HG03469 (cell line): Measurements from ENCODE around the gene H2AZ2.
A peak's percentile ranks its signal among the peaks of the same experiment; 100 is the strongest.
"Not testable (repeated sequence)": the region's sequence is repeated elsewhere in the genome, so short reads cannot be mapped to it uniquely, and the experiment has no call there.

Source experiments
- ATAC-seq: cut with Tn5 transposase; IDR thresholded peaks from one replicate; pipeline ENCODE4 v1.9.1; 2021; ENCODE audit warnings: mild to moderate bottlenecking, moderate library complexity, moderate number of reproducible peaks; ENCODE audit not compliant: unreplicated experiment

H2AZ2 gene

GRCh38 chr7:44823255-44823781 is 24.6 kb downstream of the H2AZ2 start:
- no peak for ATAC-seq

- no peak for ATAC-seq
These were observed 28.6 kb downstream of the H2AZ2 start for GRCh38 chr7:44819292-44819691.

DNA sequence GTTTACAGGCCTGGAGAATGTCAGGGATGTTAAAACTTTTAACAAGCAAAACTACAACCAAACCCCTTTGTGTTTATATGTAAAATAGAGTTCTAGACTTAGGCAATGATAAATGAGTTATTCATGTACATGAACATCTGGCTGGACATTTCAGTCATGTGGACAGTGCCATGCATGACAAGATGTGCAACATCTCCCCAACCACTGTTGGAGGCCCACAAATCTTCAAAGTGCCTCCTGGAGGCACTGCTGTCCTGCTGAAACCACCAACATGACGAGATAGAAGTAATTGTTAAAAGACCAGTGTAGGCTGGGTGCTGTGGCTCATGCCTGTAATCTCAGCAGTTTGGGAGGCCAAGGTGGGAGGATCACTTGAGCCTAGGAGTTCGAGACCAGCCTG is 33.0 kb downstream of the H2AZ2 start:
- no peak for ATAC-seq

GRCh38 chr7:44811571-44811970 is 36.3 kb downstream of the H2AZ2 start:
- no peak for ATAC-seq

GRCh38 chr7:44811093-44811492 is 36.8 kb downstream of the H2AZ2 start:
- ATAC-seq, result no peak

DNA sequence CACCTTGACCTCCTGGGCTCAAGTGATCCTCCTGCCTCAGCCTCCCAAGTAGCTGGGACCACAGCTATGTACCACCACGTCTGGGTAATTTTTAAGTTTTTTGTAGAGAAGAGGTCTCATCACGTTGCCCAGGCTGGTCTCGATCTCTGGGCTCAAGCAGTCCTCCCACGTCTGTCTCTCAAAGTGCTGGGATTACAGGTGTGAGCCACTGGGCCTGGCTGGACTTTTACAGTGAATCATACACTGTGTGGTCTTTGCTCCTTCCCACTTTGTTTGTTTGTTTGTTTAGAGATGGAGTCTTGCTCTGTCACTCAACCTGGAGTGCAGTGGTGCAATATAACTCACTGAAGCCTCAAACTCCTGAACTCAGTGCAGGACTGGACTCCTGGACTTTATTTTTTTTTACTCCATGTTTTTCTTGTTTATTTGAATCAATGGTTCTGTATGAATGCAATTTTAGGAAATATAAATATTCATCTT is 38.9 kb downstream of the H2AZ2 start:
- no peak for ATAC-seq

DNA sequence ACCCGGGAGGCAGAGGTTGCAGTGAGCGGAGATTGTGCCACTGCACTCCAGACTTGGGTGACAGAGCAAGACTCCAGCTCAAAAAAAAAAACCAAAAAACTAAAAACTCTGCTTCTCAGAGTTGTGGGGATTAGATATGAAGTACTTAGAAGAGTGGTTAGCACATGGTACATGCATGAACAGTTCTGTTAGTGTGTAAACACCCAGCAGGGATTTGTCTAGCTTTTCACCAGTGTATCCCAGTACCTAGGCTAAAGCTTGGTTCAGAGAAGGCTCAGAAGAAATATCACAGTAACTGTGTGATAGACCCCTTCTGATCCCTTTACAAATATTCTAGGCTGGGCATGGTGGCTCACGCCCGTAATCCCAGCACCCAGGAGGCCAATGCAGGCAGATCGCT is 41.9 kb downstream of the H2AZ2 start:
- no peak for ATAC-seq

- not testable (repeated sequence) for ATAC-seq
These were observed 43.9 kb downstream of the H2AZ2 start for GRCh38 chr7:44803828-44804519.

- ATAC-seq, result no peak
These were observed 45.4 kb downstream of the H2AZ2 start for GRCh38 chr7:44802418-44803025.

DNA sequence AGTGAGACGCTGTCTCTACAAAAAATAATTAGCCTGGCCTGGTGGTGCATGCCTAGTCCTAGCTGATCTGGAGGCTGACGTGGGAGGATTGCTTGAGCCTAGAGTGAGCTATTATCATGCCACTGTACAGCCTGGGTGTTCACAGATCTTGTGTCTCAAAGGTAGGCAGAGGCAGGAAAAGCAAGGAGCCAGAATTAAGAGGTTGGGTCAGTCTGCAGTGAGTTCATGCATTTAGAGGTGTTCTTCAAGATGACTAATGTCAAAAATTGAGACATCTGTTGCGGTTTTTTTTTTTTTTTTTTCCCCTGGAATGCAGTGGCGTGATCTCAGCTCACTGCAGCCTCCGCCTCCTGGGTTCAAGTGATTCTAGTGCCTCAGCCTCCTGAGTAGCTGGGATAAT is 46.0 kb downstream of the H2AZ2 start:
- ATAC-seq, result no peak

GRCh38 chr7:44799939-44800338 is 47.9 kb downstream of the H2AZ2 start:
- ATAC-seq, result no peak

GRCh38 chr7:44798649-44799305 is 49.1 kb downstream of the H2AZ2 start:
- no peak for ATAC-seq

DNA sequence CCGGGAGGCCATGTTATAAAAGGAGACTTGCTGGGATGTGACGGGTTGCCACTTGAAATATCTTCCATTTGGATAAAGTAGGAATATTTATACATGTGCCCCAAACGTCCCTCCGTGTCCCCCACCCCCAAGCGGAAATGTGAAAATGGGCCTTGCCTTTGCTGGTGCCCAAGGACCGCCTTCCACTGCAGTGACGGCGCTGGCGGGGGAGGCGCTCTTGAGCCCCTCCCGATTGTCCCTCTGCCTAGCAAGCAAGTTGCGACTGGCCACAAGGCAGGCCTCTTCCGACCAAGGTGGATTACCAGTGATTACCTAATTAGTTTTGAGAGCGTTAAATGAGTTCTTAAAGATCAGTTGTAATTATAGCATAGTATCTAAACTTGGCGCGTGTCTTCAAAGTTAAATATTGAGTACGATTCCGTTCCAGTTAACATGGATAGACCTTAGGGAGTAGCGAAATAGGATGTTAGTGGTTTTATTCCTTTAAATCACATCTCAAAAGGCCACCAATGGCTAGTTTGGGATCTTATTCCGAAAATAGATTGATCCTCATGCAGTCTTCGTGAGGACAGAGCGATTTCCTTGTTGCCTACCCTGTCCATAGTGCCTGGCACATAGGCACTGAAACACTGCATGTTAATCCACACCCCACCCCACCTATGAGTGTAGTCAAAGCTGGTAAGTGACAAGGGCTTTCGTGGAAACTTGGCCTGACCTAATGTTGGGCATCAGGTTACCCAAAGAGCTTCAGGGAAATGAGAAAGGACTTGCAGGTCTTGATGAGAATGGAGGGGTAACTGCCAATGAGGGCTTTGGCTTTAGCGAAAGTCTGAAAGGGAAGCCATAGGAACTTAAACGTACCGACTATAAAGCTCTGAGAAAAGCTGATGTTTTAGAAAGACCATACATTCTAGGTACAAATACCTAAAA is 50.3 kb downstream of the H2AZ2 start:
- no peak for ATAC-seq

DNA sequence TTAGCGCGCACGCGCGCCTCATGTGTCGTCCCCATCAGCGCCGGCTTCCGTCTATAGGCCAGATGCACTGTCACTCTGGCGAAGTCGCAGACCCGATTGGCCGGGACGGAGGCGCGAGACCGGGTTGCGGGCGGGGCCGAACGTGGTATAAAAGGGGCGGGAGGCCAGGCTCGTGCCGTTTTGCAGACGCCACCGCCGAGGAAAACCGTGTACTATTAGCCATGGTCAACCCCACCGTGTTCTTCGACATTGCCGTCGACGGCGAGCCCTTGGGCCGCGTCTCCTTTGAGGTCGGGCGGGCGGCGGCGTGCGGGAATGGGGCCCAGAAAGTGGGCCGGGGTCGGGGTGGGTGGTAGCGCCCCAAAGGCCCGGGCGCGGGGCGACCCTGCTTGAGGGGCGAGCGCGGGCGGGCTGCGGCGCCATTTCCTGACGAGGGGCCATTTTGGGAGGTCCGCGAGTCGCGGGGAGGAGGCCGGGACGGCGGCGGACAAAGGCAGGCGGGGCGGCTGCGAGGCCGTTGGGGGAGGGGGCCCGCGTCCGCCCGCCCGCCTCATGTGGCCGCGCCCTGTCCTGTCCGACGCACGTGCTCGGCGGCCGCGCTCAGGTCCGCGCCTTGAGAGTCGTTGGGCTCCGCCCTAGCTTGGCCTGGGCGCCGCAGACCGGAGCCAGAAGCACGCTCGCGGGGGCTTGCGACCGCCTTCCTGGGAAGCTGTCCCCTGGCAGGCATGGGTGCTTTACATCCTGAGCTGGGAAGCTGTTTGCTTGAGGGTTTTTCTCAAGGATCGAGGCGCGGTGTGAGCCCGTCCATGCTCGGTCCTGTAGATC is 51.2 kb downstream of the H2AZ2 start, which contains the start of gene PPIA:
TSS of gene PPIA (plus strand) at position 178 of the 825 bp plus-strand sequence. CDS start at position 222, 44 bp downstream.
- ATAC-seq, result peak; percentile 86

DNA sequence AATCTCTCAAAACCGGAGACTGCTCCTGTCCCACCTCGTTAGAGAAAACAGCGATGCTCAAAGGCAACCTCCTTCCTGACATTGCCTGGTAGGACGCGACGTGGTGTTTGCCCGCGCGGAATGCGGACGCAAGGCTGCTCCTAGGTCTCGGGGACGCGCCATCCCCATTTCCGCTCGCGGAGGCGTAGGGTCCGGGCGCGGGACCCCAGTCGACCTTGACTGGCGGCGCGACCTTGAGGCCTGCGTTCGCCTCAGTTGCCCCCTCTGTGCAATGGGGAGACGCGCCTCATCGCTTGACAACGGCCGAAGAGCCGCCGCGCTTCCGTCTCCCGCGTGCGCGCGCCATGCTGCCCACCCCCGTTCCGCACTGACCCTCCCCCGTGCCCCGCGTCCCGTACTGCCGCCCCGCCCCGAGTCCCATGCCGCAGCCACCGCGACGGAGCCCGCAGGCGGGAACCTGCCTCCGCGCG is 51.8 kb downstream of the H2AZ2 start:
- ATAC-seq, result peak; percentile 9

- ATAC-seq, result no peak
These were observed 53.6 kb downstream of the H2AZ2 start for GRCh38 chr7:44794331-44794730.

DNA sequence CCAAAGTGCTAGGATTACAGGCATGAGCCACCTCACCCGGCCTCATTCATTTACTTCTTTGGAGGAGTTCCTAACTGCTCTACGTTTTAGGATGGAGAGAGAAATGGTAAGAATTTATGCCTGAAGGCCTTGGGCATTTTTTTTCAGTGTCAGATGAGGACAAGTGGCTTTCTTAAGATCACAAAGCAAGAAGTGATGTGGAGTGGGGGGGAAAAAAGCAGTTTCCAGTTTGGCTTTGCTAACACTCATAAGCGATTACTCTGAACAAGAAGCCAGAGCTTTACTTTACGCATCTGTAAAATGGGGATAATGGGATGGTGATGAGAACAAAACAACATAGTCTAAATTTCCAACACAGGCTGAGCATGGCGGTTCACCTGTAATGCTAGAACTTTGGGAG is 54.0 kb downstream of the H2AZ2 start:
- no peak for ATAC-seq

GRCh38 chr7:44791278-44792219 is 56.3 kb downstream of the H2AZ2 start:
- no peak for ATAC-seq

DNA sequence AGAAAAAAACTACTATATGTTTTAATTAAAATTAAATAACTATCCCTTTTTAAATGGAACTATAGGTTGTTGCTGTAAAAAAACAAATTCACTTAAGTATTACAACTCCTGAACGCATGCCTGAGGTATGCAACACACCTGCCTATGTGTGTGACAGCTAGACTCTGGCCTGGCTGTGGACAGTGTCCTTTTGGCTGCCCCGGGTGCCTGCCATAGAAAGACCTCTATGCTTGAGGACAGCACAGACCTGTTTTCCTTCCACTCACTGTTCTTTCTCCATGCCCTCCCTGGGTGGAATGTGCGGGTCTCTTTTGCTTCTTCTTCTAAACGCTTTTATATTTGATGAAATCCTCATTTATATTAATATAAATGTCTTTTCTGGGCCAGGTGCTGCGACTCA is 57.9 kb downstream of the H2AZ2 start:
- no peak for ATAC-seq
